ENCODE results near the gene LRRC10B.

The LRRC10B gene

GRCh38 chr11:61546663-61547062 is 38.1 kb downstream of the LRRC10B start:
- Mint-ChIP-seq H3K9me3 (no peaks in the 10 kb centered on the region), H3K27me3 (peaks cover 32 to 61% of the 10 kb centered on the region in 2 donors), H3K36me3 (no peaks in the 10 kb centered on the region), H3K27ac (no peak overlapping the region), H3K4me3 (no peak overlapping the region), H3K4me1 (peaks cover 7 to 13% of the 10 kb centered on the region in 2 donors)
- no peak for ATAC-seq (replicated peaks)
- no peak for DNase-seq

DNA sequence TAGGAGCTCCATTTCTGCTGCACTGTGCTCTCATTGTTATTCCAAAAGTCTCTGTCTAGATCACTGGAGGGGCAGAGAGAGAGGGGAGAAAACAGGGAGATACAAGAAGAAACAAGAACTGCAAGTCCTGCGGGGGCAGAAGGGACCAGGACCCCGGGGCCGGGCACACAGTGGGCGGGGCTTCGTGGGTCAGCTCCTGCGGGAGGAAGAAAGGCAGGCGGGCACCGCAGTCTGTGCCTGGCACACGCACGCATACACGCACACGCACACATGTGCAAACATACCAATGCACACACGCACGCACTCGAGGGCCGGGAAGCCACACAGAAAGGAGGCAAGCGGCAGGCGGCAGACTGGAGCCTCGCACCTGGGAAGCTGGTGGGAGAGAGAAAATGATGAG is 38.7 kb downstream of the LRRC10B start:
- ATAC-seq (replicated peaks) (no peak), DNase-seq (no peak)
- Mint-ChIP-seq H3K9me3 (no peaks in the 10 kb centered on the region), H3K36me3 (no peaks in the 10 kb centered on the region), H3K4me1 (peaks cover 5 to 10% of the 10 kb centered on the region in 2 donors), H3K27ac (no peak overlapping the region), H3K4me3 (no peak overlapping the region), H3K27me3 (peaks cover 33 to 60% of the 10 kb centered on the region in 2 donors)

GRCh38 chr11:61549177-61549576 is 40.6 kb downstream of the LRRC10B start:
- no peaks in the 10 kb centered on the region for H3K9me3 Mint-ChIP-seq
- H3K4me3 Mint-ChIP-seq: no peak overlapping the region
- no peaks in the 10 kb centered on the region for H3K36me3 Mint-ChIP-seq
- H3K27me3 Mint-ChIP-seq: peaks cover 50 to 73% of the 10 kb centered on the region in 2 donors
- H3K4me1 Mint-ChIP-seq: peaks cover 11 to 12% of the 10 kb centered on the region in 2 donors
- no peak overlapping the region for H3K27ac Mint-ChIP-seq
- ATAC-seq (replicated peaks) (no peak), DNase-seq (no peak)

GRCh38 chr11:61549662-61550568 is 41.4 kb downstream of the LRRC10B start:
- H3K4me1 Mint-ChIP-seq: peaks cover 16 to 18% of the 10 kb centered on the region in 2 donors
- no peaks in the 10 kb centered on the region for H3K9me3 Mint-ChIP-seq
- H3K4me3 Mint-ChIP-seq: no peak overlapping the region
- no peak overlapping the region for H3K27ac Mint-ChIP-seq
- no peak for ATAC-seq (replicated peaks)
- no peaks in the 10 kb centered on the region for H3K36me3 Mint-ChIP-seq
- H3K27me3 Mint-ChIP-seq: peaks cover 56 to 75% of the 10 kb centered on the region in 2 donors
- no peak for DNase-seq

- Mint-ChIP-seq H3K4me3 (no peak overlapping the region), H3K9me3 (no peaks in the 10 kb centered on the region), H3K27ac (no peak overlapping the region), H3K27me3 (peaks cover 56 to 74% of the 10 kb centered on the region in 2 donors), H3K36me3 (no peaks in the 10 kb centered on the region), H3K4me1 (peaks cover 16 to 22% of the 10 kb centered on the region in 2 donors)
- ATAC-seq (replicated peaks) (no peak), DNase-seq (no peak)
Measured at GRCh38 chr11:61550665-61551227, 42.2 kb downstream of the LRRC10B start.

GRCh38 chr11:61551634-61552033 is 43.1 kb downstream of the LRRC10B start:
- no peak overlapping the region for H3K4me3 Mint-ChIP-seq
- no peaks in the 10 kb centered on the region for H3K36me3 Mint-ChIP-seq
- ATAC-seq (replicated peaks) (no peak), DNase-seq (no peak)
- no peaks in the 10 kb centered on the region for H3K9me3 Mint-ChIP-seq
- peaks cover 17 to 24% of the 10 kb centered on the region in 2 donors for H3K4me1 Mint-ChIP-seq
- peaks cover 64 to 82% of the 10 kb centered on the region in 2 donors for H3K27me3 Mint-ChIP-seq
- H3K27ac Mint-ChIP-seq: peak overlapping the region; percentile 34

DNA sequence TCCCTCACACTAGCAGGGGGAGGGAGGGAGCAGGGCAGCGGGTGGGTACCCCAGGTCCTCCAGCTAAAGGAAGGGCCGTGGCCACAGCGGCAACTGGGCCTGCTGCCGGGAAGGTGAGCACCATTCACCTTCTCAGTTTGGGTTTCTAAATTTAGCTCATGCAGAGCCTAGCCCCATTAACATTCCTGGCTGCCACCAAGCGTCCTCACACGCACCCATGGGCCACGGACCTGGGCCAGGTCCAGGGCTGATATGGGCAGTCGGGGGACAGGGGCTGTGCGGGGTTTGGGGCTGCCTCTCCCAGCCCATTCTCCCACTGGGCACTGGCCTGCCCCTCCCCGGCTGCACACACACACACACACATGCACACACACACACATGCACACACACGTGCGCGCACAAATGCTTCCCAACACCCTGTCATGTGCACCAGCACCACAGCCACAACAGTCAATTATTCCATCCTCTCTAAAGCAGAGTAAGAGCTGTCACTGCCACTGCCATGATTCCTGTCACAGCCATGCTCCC is 43.6 kb downstream of the LRRC10B start:
- Mint-ChIP-seq H3K27me3 (peaks cover 67 to 85% of the 10 kb centered on the region in 2 donors), H3K9me3 (no peaks in the 10 kb centered on the region), H3K4me3 (no peak overlapping the region), H3K27ac (no peak overlapping the region), H3K4me1 (peaks cover 17 to 24% of the 10 kb centered on the region in 2 donors), H3K36me3 (no peaks in the 10 kb centered on the region)
- DNase-seq (no peak), ATAC-seq (replicated peaks) (no peak)

GRCh38 chr11:61553373-61554171 is 45.0 kb downstream of the LRRC10B start:
- no peak for DNase-seq
- Mint-ChIP-seq H3K36me3 (no peaks in the 10 kb centered on the region), H3K27me3 (peaks cover 69 to 79% of the 10 kb centered on the region in 2 donors), H3K27ac (no peak overlapping the region), H3K4me1 (peaks cover 17 to 24% of the 10 kb centered on the region in 2 donors), H3K4me3 (no peak overlapping the region), H3K9me3 (no peaks in the 10 kb centered on the region)
- no peak for ATAC-seq (replicated peaks)

DNA sequence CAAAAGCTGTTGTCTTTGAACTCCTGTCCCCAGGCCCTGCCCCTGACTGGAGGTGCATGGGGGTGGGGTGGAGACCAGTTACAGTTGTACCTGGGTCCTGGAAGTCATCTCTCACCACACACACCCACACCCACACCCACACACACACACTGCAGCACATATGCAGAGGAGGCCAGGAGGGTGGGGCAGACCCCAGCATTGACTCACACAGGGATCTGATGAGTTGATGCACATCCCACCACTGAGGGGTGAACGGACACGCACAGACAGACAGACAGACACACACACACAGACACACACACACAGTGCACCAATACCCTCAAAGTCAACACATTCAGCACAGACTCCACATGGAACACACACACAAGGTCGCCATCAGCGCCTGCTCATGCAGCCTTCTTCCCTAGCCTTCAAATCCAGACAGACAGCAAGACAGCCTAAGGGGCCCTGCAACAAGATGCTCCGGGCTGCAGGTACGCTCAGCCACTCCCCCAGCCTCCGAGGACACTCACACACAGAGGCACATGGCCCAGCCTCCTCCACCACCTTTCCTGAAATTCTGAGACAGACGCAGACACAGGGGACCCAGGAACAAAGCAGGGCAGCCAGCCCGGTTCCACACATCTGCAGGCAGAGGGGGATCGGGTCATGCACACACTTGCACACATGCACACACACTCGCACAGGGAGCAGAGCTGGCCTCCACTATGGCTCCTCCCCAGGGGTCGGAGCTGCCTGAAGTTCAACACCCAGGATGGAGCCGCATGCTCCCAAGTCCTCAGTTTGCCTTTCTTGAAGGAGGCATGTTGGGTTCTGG is 45.8 kb downstream of the LRRC10B start:
- DNase-seq (no peak), ATAC-seq (replicated peaks) (no peak)
- Mint-ChIP-seq H3K9me3 (no peaks in the 10 kb centered on the region), H3K27me3 (peaks cover 75 to 80% of the 10 kb centered on the region in 2 donors), H3K27ac (no peak overlapping the region), H3K4me3 (no peak overlapping the region), H3K4me1 (peaks cover 17 to 24% of the 10 kb centered on the region in 2 donors), H3K36me3 (no peaks in the 10 kb centered on the region)

- Mint-ChIP-seq H3K27ac (no peak overlapping the region), H3K4me1 (peaks cover 17 to 24% of the 10 kb centered on the region in 2 donors), H3K4me3 (no peak overlapping the region), H3K9me3 (no peaks in the 10 kb centered on the region), H3K36me3 (no peaks in the 10 kb centered on the region), H3K27me3 (peaks cover 75 to 82% of the 10 kb centered on the region in 2 donors)
- DNase-seq: no peak
- ATAC-seq (replicated peaks): peak; percentile 46 to 67
Measured at GRCh38 chr11:61555051-61555969, 46.8 kb downstream of the LRRC10B start.

DNA sequence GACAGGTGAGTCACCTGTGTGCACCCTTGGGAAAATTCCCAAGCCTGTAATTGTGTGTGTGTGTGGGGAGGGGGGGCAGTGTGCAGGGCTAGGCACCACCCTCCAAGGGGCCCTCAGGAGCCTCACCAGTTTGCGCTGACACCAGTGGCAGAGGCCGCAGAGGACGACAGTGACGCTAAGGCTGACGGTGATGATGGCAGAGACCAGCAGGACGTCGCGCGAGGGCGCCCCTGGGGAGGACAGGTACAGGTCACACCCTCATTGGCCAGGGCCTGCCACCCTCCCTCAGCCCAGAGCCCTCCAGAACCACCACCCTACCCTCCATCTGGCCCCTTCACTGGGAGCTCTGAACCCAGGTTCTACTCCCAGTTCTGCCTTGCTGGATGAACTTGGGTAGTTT is 47.4 kb downstream of the LRRC10B start:
- ATAC-seq (replicated peaks) (no peak), DNase-seq (no peak)
- Mint-ChIP-seq H3K27me3 (peaks cover 71 to 84% of the 10 kb centered on the region in 2 donors), H3K9me3 (no peaks in the 10 kb centered on the region), H3K4me1 (peaks cover 13 to 19% of the 10 kb centered on the region in 2 donors), H3K27ac (no peak overlapping the region), H3K4me3 (no peak overlapping the region), H3K36me3 (no peaks in the 10 kb centered on the region)

DNA sequence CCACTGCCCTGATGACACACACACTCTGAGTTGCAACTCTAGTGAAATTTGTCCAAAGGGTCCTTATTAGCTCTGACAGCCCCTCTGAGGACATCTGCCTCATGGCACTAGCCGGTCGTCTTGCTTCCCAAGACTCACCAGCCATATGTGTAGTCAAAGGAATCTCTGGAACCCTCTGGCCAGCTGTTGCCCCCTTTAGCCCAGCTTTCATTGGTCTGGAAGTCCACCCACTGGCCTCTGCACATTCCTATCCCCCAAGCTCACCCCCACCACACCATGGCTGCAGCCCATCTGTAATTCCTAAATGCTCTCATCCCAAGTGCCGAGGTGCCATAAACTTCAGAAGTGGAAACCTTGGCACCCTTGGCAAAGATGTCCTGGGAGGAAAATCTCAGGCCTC is 48.1 kb downstream of the LRRC10B start:
- ATAC-seq (replicated peaks): no peak
- peaks cover 13 to 14% of the 10 kb centered on the region in 2 donors for H3K4me1 Mint-ChIP-seq
- H3K4me3 Mint-ChIP-seq: no peak overlapping the region

More for the DNA sequence above, 48.1 kb downstream of the LRRC10B start:
- H3K36me3 Mint-ChIP-seq: no peaks in the 10 kb centered on the region
- peaks cover 69 to 81% of the 10 kb centered on the region in 2 donors for H3K27me3 Mint-ChIP-seq
- peak overlapping the region; percentile 44 for H3K27ac Mint-ChIP-seq
- no peaks in the 10 kb centered on the region for H3K9me3 Mint-ChIP-seq
- no peak for DNase-seq
